Measurements from ENCODE around the gene SREBF1.

The SREBF1 gene

GRCh38 chr17:17844500-17844899 lies 7.7 kb upstream of the SREBF1 start:
- in situ Hi-C loops (cut with HindIII; ENCODE audit: low pct_ligation_motif_present, low pct_unique_long_range_greater_than_20kb, low sequenced_read_pairs) = no loop called here
- no peak for DNase-seq

- DNase-seq = no peak
- in situ Hi-C loops (cut with HindIII; ENCODE audit: low pct_ligation_motif_present, low pct_unique_long_range_greater_than_20kb, low sequenced_read_pairs) = no loop called here
Observed at GRCh38 chr17:17844079-17844478, 7.3 kb upstream of the SREBF1 start.

- in situ Hi-C loops (cut with HindIII; ENCODE audit: low pct_ligation_motif_present, low pct_unique_long_range_greater_than_20kb, low sequenced_read_pairs) = no loop called here
Observed at GRCh38 chr17:17843096-17843495, 6.3 kb upstream of the SREBF1 start.

GRCh38 chr17:17842111-17842876 lies 5.5 kb upstream of the SREBF1 start:
- DNase-seq = no peak
- in situ Hi-C loops (cut with HindIII; ENCODE audit: low pct_ligation_motif_present, low pct_unique_long_range_greater_than_20kb, low sequenced_read_pairs) = no loop called here

More at GRCh38 chr17:17843096-17843495, 6.3 kb upstream of the SREBF1 start:
- no peak for DNase-seq

- in situ Hi-C loops (cut with HindIII; ENCODE audit: low pct_ligation_motif_present, low pct_unique_long_range_greater_than_20kb, low sequenced_read_pairs) = no loop called here
- no peak for DNase-seq
Observed at GRCh38 chr17:17841601-17842025, 4.8 kb upstream of the SREBF1 start.

- peak; percentile 30 for DNase-seq
- in situ Hi-C loops (cut with HindIII; ENCODE audit: low pct_ligation_motif_present, low pct_unique_long_range_greater_than_20kb, low sequenced_read_pairs) = no loop called here
Observed at GRCh38 chr17:17840751-17841591, 4.2 kb upstream of the SREBF1 start.

- DNase-seq = peak; percentile 94
- in situ Hi-C loops (cut with HindIII; ENCODE audit: low pct_ligation_motif_present, low pct_unique_long_range_greater_than_20kb, low sequenced_read_pairs) = no loop called here
Observed at GRCh38 chr17:17839791-17840707, 3.3 kb upstream of the SREBF1 start.

- in situ Hi-C loops (cut with HindIII; ENCODE audit: low pct_ligation_motif_present, low pct_unique_long_range_greater_than_20kb, low sequenced_read_pairs) = no loop called here
- DNase-seq = peak; percentile 49
Observed at GRCh38 chr17:17837966-17838962, 1.5 kb upstream of the SREBF1 start.

- DNase-seq = peak; percentile 60
- in situ Hi-C loops (cut with HindIII; ENCODE audit: low pct_ligation_motif_present, low pct_unique_long_range_greater_than_20kb, low sequenced_read_pairs) = no loop called here
Observed at GRCh38 chr17:17837380-17837821, 615 bp upstream of the SREBF1 start.

GRCh38 chr17:17836250-17836817 lies 452 bp downstream of the SREBF1 start:
- DNase-seq = peak; percentile 98
- in situ Hi-C loops (cut with HindIII; ENCODE audit: low pct_ligation_motif_present, low pct_unique_long_range_greater_than_20kb, low sequenced_read_pairs) = no loop called here

- peak; percentile 33 for DNase-seq
- in situ Hi-C loops (cut with HindIII; ENCODE audit: low pct_ligation_motif_present, low pct_unique_long_range_greater_than_20kb, low sequenced_read_pairs) = no loop called here
Observed at GRCh38 chr17:17835415-17836249, 1.2 kb downstream of the SREBF1 start.

- DNase-seq = peak; percentile 63
- in situ Hi-C loops (cut with HindIII; ENCODE audit: low pct_ligation_motif_present, low pct_unique_long_range_greater_than_20kb, low sequenced_read_pairs) = no loop called here
Observed at GRCh38 chr17:17834974-17835373, 1.8 kb downstream of the SREBF1 start.

- no peak for DNase-seq
- in situ Hi-C loops (cut with HindIII; ENCODE audit: low pct_ligation_motif_present, low pct_unique_long_range_greater_than_20kb, low sequenced_read_pairs) = no loop called here
Observed at GRCh38 chr17:17833658-17834357, 3.0 kb downstream of the SREBF1 start.

GRCh38 chr17:17832032-17832363 lies 4.8 kb downstream of the SREBF1 start:
- DNase-seq = no peak
- in situ Hi-C loops (cut with HindIII; ENCODE audit: low pct_ligation_motif_present, low pct_unique_long_range_greater_than_20kb, low sequenced_read_pairs) = no loop called here

GRCh38 chr17:17831208-17832031 lies 5.4 kb downstream of the SREBF1 start:
- DNase-seq = no peak
- in situ Hi-C loops (cut with HindIII; ENCODE audit: low pct_ligation_motif_present, low pct_unique_long_range_greater_than_20kb, low sequenced_read_pairs) = no loop called here
